Measurements from ENCODE around the gene SMIM36. TPM values are rescaled to one million over a fixed set of nuclear protein-coding genes. Genes with fewer than 3 reads are reported as not detected.
A peak's percentile ranks its signal among the peaks of the same experiment; 100 is the strongest.

The SMIM36 gene
- polyA plus RNA-seq, 3 donors = not detected

DNA sequence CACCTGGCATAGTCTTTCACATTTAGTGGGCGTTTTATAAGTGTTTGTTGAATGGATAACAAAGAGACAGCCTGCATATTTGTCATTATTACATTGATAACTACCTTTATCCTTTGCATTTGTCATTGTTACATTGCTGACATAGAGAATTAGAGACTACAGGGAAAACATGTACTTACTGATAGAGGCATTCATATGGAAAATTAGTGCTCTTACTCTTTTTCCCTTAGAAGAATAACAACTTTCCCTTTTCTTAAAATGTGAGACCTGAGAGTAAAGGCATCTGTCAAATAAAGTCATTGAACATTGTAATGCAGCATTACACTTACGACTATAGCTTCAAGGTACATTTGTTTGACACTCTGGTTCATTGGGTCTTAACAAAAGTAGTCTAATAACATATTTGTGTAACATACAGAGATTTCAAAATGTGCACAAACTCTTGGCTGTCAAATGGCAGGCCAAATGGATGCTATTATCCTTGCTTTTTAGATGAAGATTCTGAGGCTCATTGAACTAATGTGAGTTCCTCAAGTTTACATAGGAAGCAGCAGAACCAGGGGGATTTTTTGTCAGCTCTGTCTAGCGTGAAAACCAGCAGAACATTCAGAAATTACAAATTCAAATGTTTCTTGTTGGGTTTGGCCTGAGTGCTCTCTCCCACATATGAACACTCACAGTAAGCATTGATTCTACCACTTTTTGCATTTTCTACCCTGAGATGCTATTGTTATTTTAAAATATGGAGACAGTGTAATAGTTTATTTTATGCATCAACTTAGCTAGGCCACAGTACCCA is 28.5 kb downstream of the SMIM36 start:
- Mint-ChIP-seq H3K9me3 (no peaks in the 10 kb centered on the region), H3K4me1 (peaks cover 3% of the 10 kb centered on the region), H3K36me3 (no peaks in the 10 kb centered on the region), H3K27ac (no peak overlapping the region), H3K27me3 (ENCODE audit: low read depth in 3 of 3) (peaks cover 2 to 6% (median 3%) of the 10 kb centered on the region in 3 donors), H3K4me3 (no peak overlapping the region)
- Histone ChIP-seq H3K27me3 (ENCODE audit: control insufficient read depth in 2 of 2, insufficient read depth in 2 of 2, low read length in 2 of 2) (no peaks in the 10 kb centered on the region), H3K9ac (ENCODE audit: insufficient read depth, low read length, poor library complexity, severe bottlenecking) (no peak overlapping the region), H3K27ac (ENCODE audit: low read depth in 1 of 2, low read length in 2 of 2) (no peak overlapping the region), H3K79me2 (ENCODE audit: insufficient read depth, low read length) (no peaks in the 10 kb centered on the region), H3K4me1 (ENCODE audit: control insufficient read depth in 1 of 2, insufficient read depth in 2 of 2, low read length in 2 of 2) (no peaks in the 10 kb centered on the region), H3K4me3 (replicated peaks in 1 of 3; ENCODE audit: low read depth in 2 of 3, low read length in 3 of 3) (no peak overlapping the region), H3K9me3 (replicated peaks in 1 of 2; ENCODE audit: control insufficient read depth in 1 of 2, insufficient read depth in 1 of 2, low read length in 2 of 2) (no peaks in the 10 kb centered on the region), H3K36me3 (replicated peaks in 1 of 2; ENCODE audit: control insufficient read depth in 1 of 2, insufficient read depth in 2 of 2, low read length in 2 of 2) (no peaks in the 10 kb centered on the region), H4K20me1 (ENCODE audit: insufficient read depth, low read length) (no peaks in the 10 kb centered on the region), H2AFZ (ENCODE audit: insufficient read depth, low read depth, low read length, poor library complexity, severe bottlenecking) (no peak overlapping the region), H3K4me2 (replicated peaks; ENCODE audit: extremely low read depth, low read length, poor library complexity, severe bottlenecking) (no peak overlapping the region)
- WGBS (ENCODE audit: insufficient coverage) = no CpG with 5 or more reads among the region's 3 CpGs
- intact Hi-C loops (cut with micrococcal nuclease) = no loop called here
- TF ChIP-seq, protein P1, sequence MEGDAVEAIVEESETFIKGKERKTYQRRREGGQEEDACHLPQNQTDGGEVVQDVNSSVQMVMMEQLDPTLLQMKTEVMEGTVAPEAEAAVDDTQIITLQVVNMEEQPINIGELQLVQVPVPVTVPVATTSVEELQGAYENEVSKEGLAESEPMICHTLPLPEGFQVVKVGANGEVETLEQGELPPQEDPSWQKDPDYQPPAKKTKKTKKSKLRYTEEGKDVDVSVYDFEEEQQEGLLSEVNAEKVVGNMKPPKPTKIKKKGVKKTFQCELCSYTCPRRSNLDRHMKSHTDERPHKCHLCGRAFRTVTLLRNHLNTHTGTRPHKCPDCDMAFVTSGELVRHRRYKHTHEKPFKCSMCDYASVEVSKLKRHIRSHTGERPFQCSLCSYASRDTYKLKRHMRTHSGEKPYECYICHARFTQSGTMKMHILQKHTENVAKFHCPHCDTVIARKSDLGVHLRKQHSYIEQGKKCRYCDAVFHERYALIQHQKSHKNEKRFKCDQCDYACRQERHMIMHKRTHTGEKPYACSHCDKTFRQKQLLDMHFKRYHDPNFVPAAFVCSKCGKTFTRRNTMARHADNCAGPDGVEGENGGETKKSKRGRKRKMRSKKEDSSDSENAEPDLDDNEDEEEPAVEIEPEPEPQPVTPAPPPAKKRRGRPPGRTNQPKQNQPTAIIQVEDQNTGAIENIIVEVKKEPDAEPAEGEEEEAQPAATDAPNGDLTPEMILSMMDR (IDR thresholded peaks at IDR 0.05) = no peak
- DNase-seq = no peak

DNA sequence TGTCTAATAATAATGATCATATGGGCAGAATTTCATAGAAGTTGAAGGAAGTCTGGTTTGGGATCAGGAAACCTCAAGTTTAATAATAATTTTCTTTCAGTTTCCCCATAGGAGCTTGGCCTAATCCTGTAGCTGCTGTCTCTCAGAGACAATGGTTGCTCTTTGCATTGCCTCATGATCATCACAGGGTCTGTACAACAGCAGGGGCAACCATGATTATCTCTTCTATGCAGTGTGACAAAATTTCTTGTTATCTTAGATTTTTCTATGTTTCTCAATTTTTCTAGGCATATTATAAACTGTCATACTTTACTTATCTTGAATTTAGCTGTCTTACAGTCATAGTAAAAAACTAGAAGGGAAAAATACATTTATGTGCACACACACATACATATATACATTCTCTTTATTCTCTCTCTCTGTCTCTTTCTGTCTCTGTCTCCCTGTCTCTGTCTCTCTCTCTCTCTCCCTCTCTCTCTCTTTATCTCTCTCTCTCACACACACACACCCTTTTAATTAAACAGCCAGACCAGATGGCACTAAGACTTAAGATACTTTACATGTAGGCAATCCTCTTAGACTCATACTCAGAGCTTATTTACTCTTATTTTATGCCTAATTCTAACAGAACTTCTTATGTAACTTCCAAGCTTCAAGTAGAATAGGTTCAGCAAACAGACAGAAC is 30.5 kb downstream of the SMIM36 start:
- Mint-ChIP-seq H3K27me3 (ENCODE audit: low read depth in 3 of 3) (peaks cover 2 to 3% (median 2%) of the 10 kb centered on the region in 3 donors), H3K4me1 (peaks cover 3% of the 10 kb centered on the region), H3K27ac (peak overlapping the region in 1 of 7 donors; percentile 1), H3K9me3 (no peaks in the 10 kb centered on the region), H3K36me3 (no peaks in the 10 kb centered on the region), H3K4me3 (no peak overlapping the region)
- TF ChIP-seq, protein P1 (IDR thresholded peaks at IDR 0.05) = no peak
- Histone ChIP-seq H3K4me2 (replicated peaks; ENCODE audit: extremely low read depth, low read length, poor library complexity, severe bottlenecking) (no peak overlapping the region), H3K9me3 (replicated peaks in 1 of 2; ENCODE audit: control insufficient read depth in 1 of 2, insufficient read depth in 1 of 2, low read length in 2 of 2) (no peaks in the 10 kb centered on the region), H4K20me1 (ENCODE audit: insufficient read depth, low read length) (no peaks in the 10 kb centered on the region), H3K79me2 (ENCODE audit: insufficient read depth, low read length) (no peaks in the 10 kb centered on the region), H3K4me3 (replicated peaks in 1 of 3; ENCODE audit: low read depth in 2 of 3, low read length in 3 of 3) (no peak overlapping the region), H3K36me3 (replicated peaks in 1 of 2; ENCODE audit: control insufficient read depth in 1 of 2, insufficient read depth in 2 of 2, low read length in 2 of 2) (no peaks in the 10 kb centered on the region), H3K4me1 (ENCODE audit: control insufficient read depth in 1 of 2, insufficient read depth in 2 of 2, low read length in 2 of 2) (no peaks in the 10 kb centered on the region), H3K27me3 (ENCODE audit: control insufficient read depth in 2 of 2, insufficient read depth in 2 of 2, low read length in 2 of 2) (no peaks in the 10 kb centered on the region), H2AFZ (ENCODE audit: insufficient read depth, low read depth, low read length, poor library complexity, severe bottlenecking) (no peak overlapping the region), H3K9ac (ENCODE audit: insufficient read depth, low read length, poor library complexity, severe bottlenecking) (no peak overlapping the region), H3K27ac (ENCODE audit: low read depth in 1 of 2, low read length in 2 of 2) (no peak overlapping the region)
- no peak for DNase-seq
- intact Hi-C loops (cut with micrococcal nuclease) = no loop called here
